GM23338 (cell line): ENCODE measurements around the gene SLC44A1. TPM values are rescaled to one million over a fixed set of nuclear protein-coding genes. Genes with fewer than 3 reads are reported as not detected.
A peak's percentile ranks its signal among the peaks of the same experiment; 100 is the strongest.

Source experiments
- ATAC-seq: fragments of 200-7000 bp; cut with Tn5 transposase; 3 replicates; pipeline ENCODE4 v1.9.1; 2020
- DNase-seq: peaks from one replicate; pipeline ENCODE4 v3.0.0-alpha.2; 2015; ENCODE audit warnings: low spot score
- H2AFZ ChIP-seq: fragments of 200-600 bp; sonication (generic); 2 replicates; pipeline ENCODE4 v1.8.0; 2016; ENCODE audit warnings: antibody characterized with exemption, mild to moderate bottlenecking, moderate library complexity
- H3F3A ChIP-seq: fragments of 200-600 bp; sonication (generic); replicated peaks from 2 replicates; pipeline ENCODE4 v1.8.0; 2017; ENCODE audit warnings: antibody characterized with exemption, mixed run types, low read depth
- H3K27ac ChIP-seq: fragments of 200-600 bp; sonication (generic); 2 replicates; pipeline ENCODE4 v1.6.1; 2016; ENCODE audit warnings: low read depth
- H3K27me3 ChIP-seq: fragments of 200-600 bp; sonication (generic); 2 replicates; pipeline ENCODE4 v1.8.0; 2016; ENCODE audit warnings: mild to moderate bottlenecking, mixed run types, moderate library complexity; ENCODE audit not compliant: insufficient read depth
- H3K36me3 ChIP-seq: fragments of 200-600 bp; sonication (generic); 2 replicates; pipeline ENCODE4 v1.8.0; 2016; ENCODE audit warnings: mild to moderate bottlenecking; ENCODE audit not compliant: insufficient read depth
- H3K4me1 ChIP-seq: fragments of 200-600 bp; sonication (generic); 2 replicates; pipeline ENCODE4 v1.8.0; 2016; ENCODE audit warnings: mild to moderate bottlenecking, moderate library complexity; ENCODE audit not compliant: insufficient read depth
- H3K4me2 ChIP-seq: fragments of 200-600 bp; sonication (generic); 2 replicates; pipeline ENCODE4 v1.7.1; 2017; ENCODE audit warnings: mixed run types
- H3K4me3 ChIP-seq: fragments of 200-600 bp; sonication (generic); 2 replicates; pipeline ENCODE4 v1.6.1; 2016; ENCODE audit warnings: mixed run types
- H3K79me2 ChIP-seq: fragments of 200-600 bp; sonication (generic); replicated peaks from 2 replicates; pipeline ENCODE4 v1.8.0; 2017; ENCODE audit warnings: mild to moderate bottlenecking; ENCODE audit not compliant: insufficient read depth
- H3K9me2 ChIP-seq: fragments of 200-600 bp; sonication (generic); 2 replicates; pipeline ENCODE4 v1.8.0; 2017; ENCODE audit not compliant: insufficient read depth
- H4K20me1 ChIP-seq: fragments of 200-600 bp; sonication (generic); replicated peaks from 2 replicates; pipeline ENCODE4 v1.8.0; 2017; ENCODE audit warnings: mild to moderate bottlenecking; ENCODE audit not compliant: insufficient read depth
- H3K27ac Mint-ChIP-seq: 2 replicates; pipeline ENCODE4 v1.8.0; 2020; ENCODE audit warnings: inconsistent platforms, mild to moderate bottlenecking, moderate library complexity, mixed read lengths
- H3K27me3 Mint-ChIP-seq: 3 replicates; pipeline ENCODE4 v1.8.0; 2022; ENCODE audit warnings: low read depth, mild to moderate bottlenecking, moderate library complexity, mixed read lengths, inconsistent platforms; ENCODE audit not compliant: insufficient read depth, poor library complexity
- H3K36me3 Mint-ChIP-seq: 3 replicates; pipeline ENCODE4 v1.8.0; 2021; ENCODE audit warnings: low read depth, mild to moderate bottlenecking, inconsistent platforms, moderate library complexity, mixed read lengths
- H3K4me1 Mint-ChIP-seq: 3 replicates; pipeline ENCODE4 v1.8.0; 2020; ENCODE audit warnings: mild to moderate bottlenecking, inconsistent platforms, mixed read lengths
- H3K4me3 Mint-ChIP-seq: 3 replicates; pipeline ENCODE4 v1.8.0; 2021; ENCODE audit warnings: moderate library complexity, mild to moderate bottlenecking, inconsistent platforms, mixed read lengths
- H3K9me3 Mint-ChIP-seq: 3 replicates; pipeline ENCODE4 v1.8.0; 2020; ENCODE audit warnings: moderate library complexity, mild to moderate bottlenecking, inconsistent platforms, mixed read lengths
- EZH2 ChIP-seq: fragments of 200-600 bp; sonication (generic); IDR thresholded peaks from one replicate; pipeline ENCODE4 v1.8.0; 2017; ENCODE audit warnings: antibody characterized with exemption, mild to moderate bottlenecking, low read depth; ENCODE audit not compliant: unreplicated experiment
- EZH2phosphoT487 ChIP-seq: fragments of 200-600 bp; sonication (generic); IDR thresholded peaks from one replicate; pipeline ENCODE4 v1.8.1; 2018; ENCODE audit warnings: antibody characterized with exemption; ENCODE audit not compliant: unreplicated experiment
- JUNB ChIP-seq: IDR thresholded peaks from one replicate; pipeline ENCODE4 v1.6.1; 2016; ENCODE audit warnings: antibody characterized with exemption; ENCODE audit not compliant: unreplicated experiment
- POLR2AphosphoS5 ChIP-seq: IDR thresholded peaks from 2 replicates; pipeline ENCODE4 v1.6.1; 2016; ENCODE audit warnings: antibody characterized with exemption, low read depth
- STAT1 ChIP-seq: IDR thresholded peaks from one replicate; pipeline ENCODE4 v1.6.1; 2016; ENCODE audit warnings: antibody characterized with exemption; ENCODE audit not compliant: unreplicated experiment
- ZNF331 ChIP-seq: fragments of 250-450 bp; sonication (Bioruptor Pico); IDR thresholded peaks from 2 replicates; pipeline ENCODE4 v1.5.0; 2020; ENCODE audit warnings: low read depth, mild to moderate bottlenecking, moderate library complexity
- polyA plus RNA-seq: library from polyadenylated mRNA; unstranded; fragments of >200 nt; fragmentation: Nextera tagmentation; extraction: Ambion mirVana; gene quantifications from 2 replicates; pipeline ENCODE4 v1.2.1, GENCODE V29; 2016
- total RNA-seq: library from RNA; depleted of rRNA; stranded (reverse); fragments of >200 nt; shearing (Covaris generic); gene quantifications from 2 replicates; pipeline ENCODE4 v1.2.3, GENCODE V29; 2014
- TF ChIP-seq, protein P1 (sequence below), 2 experiments: fragments of 200-600 bp in 1 of 2; sonication (generic) in 1 of 2; conservative IDR thresholded peaks; 2 replicates each; pipeline versions ENCODE4 v1.5.1 to v1.6.1; 2016 to 2017; ENCODE audit warnings: antibody characterized with exemption in 2 of 2, low read depth in 2 of 2, mild to moderate bottlenecking in 2 of 2, moderate library complexity in 1 of 2
- TF ChIP-seq, protein P2 (sequence below): fragments of 250-450 bp; sonication (Bioruptor Pico); IDR thresholded peaks from 2 replicates; pipeline ENCODE4 v1.5.0; 2020; ENCODE audit warnings: mild to moderate bottlenecking, moderate library complexity
- TF ChIP-seq, protein P3 (sequence below): IDR thresholded peaks from 2 replicates; pipeline ENCODE4 v1.6.1; 2016; ENCODE audit warnings: antibody characterized with exemption

Gene SLC44A1
- total and polyA plus RNA-seq, 2 experiments from 2014 or later, result 14.9 to 75.0 TPM

DNA sequence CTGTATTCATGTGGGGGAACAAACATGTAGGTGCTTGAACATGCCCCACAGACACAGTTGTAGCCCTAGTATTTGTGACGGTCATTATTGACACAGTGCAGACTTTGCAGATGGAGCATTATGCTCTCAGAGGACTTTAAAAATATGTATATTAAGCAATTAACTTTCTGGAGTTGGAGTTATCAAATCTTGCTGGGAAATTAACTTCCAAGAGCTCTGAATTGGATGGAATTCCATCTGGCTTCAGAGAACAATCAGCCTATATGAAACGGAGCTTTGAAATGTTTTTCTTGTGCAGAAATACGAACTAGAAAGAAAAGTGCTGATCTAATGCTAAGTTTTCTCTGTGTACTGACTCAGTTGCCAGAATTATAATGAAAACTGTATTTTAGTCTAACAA, 152.4 kb downstream of the SLC44A1 start:
- peaks cover 2% of the 10 kb centered on the region for H3K27me3 Mint-ChIP-seq
- H3K27ac Mint-ChIP-seq, result no peak overlapping the region
- no peaks in the 10 kb centered on the region for H3K27me3 ChIP-seq

DNA sequence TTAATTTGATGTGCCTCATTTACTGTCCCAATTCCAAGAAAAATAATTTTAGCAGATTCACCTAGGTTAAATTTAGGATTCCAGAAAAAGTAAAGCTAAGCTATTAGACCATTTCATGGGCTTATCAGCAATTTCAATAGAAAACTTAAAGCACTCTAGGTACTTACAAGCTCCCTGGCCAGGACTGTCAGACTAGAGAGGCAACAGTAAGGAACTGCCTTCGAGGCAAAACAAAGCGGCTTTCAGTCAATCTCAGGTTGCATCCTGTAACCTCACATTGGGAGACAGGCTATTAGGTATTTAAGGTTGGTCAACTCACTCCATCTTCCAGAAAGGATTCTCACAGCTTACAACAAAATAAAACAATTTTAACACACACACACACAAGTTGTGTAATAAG, 154.7 kb downstream of the SLC44A1 start:
- Histone ChIP-seq H3K79me2 (no peaks in the 10 kb centered on the region), H3F3A (no peaks in the 10 kb centered on the region), H4K20me1 (no peaks in the 10 kb centered on the region), H3K4me1 (peaks cover 58% of the 10 kb centered on the region), H3K36me3 (no peaks in the 10 kb centered on the region), H3K9me2 (no peaks in the 10 kb centered on the region), H3K27me3 (no peaks in the 10 kb centered on the region), H3K27ac (peak overlapping the region; percentile 73), H3K4me2 (no peak overlapping the region; the same call in 1 of the 2 replicates), H3K4me3 (no peak overlapping the region), H2AFZ (no peak overlapping the region)
- TF ChIP-seq STAT1 (no peak), JUNB (no peak), EZH2 (no peak), POLR2AphosphoS5 (no peak), EZH2phosphoT487 (no peak), ZNF331 (CRISPR knock-in tag) (no peak)
- TF ChIP-seq, protein P1, sequence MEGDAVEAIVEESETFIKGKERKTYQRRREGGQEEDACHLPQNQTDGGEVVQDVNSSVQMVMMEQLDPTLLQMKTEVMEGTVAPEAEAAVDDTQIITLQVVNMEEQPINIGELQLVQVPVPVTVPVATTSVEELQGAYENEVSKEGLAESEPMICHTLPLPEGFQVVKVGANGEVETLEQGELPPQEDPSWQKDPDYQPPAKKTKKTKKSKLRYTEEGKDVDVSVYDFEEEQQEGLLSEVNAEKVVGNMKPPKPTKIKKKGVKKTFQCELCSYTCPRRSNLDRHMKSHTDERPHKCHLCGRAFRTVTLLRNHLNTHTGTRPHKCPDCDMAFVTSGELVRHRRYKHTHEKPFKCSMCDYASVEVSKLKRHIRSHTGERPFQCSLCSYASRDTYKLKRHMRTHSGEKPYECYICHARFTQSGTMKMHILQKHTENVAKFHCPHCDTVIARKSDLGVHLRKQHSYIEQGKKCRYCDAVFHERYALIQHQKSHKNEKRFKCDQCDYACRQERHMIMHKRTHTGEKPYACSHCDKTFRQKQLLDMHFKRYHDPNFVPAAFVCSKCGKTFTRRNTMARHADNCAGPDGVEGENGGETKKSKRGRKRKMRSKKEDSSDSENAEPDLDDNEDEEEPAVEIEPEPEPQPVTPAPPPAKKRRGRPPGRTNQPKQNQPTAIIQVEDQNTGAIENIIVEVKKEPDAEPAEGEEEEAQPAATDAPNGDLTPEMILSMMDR (conservative IDR thresholded peaks at IDR 0.05; ENCODE audit: low read depth in 2 of 2), result no peak
- TF ChIP-seq, protein P2, sequence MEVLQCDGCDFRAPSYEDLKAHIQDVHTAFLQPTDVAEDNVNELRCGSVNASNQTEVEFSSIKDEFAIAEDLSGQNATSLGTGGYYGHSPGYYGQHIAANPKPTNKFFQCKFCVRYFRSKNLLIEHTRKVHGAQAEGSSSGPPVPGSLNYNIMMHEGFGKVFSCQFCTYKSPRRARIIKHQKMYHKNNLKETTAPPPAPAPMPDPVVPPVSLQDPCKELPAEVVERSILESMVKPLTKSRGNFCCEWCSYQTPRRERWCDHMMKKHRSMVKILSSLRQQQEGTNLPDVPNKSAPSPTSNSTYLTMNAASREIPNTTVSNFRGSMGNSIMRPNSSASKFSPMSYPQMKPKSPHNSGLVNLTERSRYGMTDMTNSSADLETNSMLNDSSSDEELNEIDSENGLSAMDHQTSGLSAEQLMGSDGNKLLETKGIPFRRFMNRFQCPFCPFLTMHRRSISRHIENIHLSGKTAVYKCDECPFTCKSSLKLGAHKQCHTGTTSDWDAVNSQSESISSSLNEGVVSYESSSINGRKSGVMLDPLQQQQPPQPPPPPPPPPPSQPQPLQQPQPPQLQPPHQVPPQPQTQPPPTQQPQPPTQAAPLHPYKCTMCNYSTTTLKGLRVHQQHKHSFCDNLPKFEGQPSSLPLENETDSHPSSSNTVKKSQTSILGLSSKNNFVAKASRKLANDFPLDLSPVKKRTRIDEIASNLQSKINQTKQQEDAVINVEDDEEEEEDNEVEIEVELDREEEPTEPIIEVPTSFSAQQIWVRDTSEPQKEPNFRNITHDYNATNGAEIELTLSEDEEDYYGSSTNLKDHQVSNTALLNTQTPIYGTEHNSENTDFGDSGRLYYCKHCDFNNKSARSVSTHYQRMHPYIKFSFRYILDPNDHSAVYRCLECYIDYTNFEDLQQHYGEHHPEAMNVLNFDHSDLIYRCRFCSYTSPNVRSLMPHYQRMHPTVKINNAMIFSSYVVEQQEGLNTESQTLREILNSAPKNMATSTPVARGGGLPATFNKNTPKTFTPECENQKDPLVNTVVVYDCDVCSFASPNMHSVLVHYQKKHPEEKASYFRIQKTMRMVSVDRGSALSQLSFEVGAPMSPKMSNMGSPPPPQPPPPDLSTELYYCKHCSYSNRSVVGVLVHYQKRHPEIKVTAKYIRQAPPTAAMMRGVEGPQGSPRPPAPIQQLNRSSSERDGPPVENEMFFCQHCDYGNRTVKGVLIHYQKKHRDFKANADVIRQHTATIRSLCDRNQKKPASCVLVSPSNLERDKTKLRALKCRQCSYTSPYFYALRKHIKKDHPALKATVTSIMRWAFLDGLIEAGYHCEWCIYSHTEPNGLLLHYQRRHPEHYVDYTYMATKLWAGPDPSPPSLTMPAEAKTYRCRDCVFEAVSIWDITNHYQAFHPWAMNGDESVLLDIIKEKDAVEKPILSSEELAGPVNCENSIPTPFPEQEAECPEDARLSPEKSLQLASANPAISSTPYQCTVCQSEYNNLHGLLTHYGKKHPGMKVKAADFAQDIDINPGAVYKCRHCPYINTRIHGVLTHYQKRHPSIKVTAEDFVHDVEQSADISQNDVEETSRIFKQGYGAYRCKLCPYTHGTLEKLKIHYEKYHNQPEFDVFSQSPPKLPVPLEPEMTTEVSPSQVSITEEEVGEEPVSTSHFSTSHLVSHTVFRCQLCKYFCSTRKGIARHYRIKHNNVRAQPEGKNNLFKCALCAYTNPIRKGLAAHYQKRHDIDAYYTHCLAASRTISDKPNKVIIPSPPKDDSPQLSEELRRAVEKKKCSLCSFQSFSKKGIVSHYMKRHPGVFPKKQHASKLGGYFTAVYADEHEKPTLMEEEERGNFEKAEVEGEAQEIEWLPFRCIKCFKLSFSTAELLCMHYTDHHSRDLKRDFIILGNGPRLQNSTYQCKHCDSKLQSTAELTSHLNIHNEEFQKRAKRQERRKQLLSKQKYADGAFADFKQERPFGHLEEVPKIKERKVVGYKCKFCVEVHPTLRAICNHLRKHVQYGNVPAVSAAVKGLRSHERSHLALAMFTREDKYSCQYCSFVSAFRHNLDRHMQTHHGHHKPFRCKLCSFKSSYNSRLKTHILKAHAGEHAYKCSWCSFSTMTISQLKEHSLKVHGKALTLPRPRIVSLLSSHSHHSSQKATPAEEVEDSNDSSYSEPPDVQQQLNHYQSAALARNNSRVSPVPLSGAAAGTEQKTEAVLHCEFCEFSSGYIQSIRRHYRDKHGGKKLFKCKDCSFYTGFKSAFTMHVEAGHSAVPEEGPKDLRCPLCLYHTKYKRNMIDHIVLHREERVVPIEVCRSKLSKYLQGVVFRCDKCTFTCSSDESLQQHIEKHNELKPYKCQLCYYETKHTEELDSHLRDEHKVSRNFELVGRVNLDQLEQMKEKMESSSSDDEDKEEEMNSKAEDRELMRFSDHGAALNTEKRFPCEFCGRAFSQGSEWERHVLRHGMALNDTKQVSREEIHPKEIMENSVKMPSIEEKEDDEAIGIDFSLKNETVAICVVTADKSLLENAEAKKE (CRISPR knock-in tag), result no peak
- Mint-ChIP-seq H3K4me1 (peaks cover 70% of the 10 kb centered on the region), H3K27ac (peak overlapping the region; percentile 34; the same call in 1 of the 2 replicates), H3K27me3 (peaks cover 2% of the 10 kb centered on the region), H3K4me3 (no peak overlapping the region), H3K36me3 (no peaks in the 10 kb centered on the region; the same call in 2 of the 3 replicates), H3K9me3 (no peaks in the 10 kb centered on the region)
- DNase-seq (peak; percentile 60), ATAC-seq (peak; percentile 43)

More for the DNA sequence above, 152.4 kb downstream of the SLC44A1 start:
- H3K4me1 Mint-ChIP-seq, result peaks cover 68% of the 10 kb centered on the region
- TF ChIP-seq STAT1, result no peak
- TF ChIP-seq ZNF331 (CRISPR knock-in tag), result no peak
- TF ChIP-seq EZH2phosphoT487, result no peak
- TF ChIP-seq, protein P3, sequence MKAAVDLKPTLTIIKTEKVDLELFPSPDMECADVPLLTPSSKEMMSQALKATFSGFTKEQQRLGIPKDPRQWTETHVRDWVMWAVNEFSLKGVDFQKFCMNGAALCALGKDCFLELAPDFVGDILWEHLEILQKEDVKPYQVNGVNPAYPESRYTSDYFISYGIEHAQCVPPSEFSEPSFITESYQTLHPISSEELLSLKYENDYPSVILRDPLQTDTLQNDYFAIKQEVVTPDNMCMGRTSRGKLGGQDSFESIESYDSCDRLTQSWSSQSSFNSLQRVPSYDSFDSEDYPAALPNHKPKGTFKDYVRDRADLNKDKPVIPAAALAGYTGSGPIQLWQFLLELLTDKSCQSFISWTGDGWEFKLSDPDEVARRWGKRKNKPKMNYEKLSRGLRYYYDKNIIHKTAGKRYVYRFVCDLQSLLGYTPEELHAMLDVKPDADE, result no peak
- Histone ChIP-seq H4K20me1 (no peaks in the 10 kb centered on the region), H3K9me2 (no peaks in the 10 kb centered on the region), H3K4me3 (no peak overlapping the region), H2AFZ (no peak overlapping the region), H3K27ac (no peak overlapping the region), H3K79me2 (no peaks in the 10 kb centered on the region), H3K36me3 (no peaks in the 10 kb centered on the region), H3F3A (no peaks in the 10 kb centered on the region), H3K4me2 (no peak overlapping the region), H3K4me1 (peaks cover 56% of the 10 kb centered on the region)
- no peak overlapping the region for H3K4me3 Mint-ChIP-seq
- H3K9me3 Mint-ChIP-seq, result no peaks in the 10 kb centered on the region
- DNase-seq (no peak), ATAC-seq (no peak)
- H3K36me3 Mint-ChIP-seq, result no peaks in the 10 kb centered on the region; the same call in 2 of the 3 replicates
